RWPE2 (cell line): Measurements from ENCODE around the gene CDC37L1.

Experiments
- ATAC-seq: fragments of 200-7000 bp; cut with Tn5 transposase; 3 replicates; pipeline ENCODE4 v1.9.1; 2021; ENCODE audit warnings: low read depth
- DNase-seq: peaks from one replicate; pipeline ENCODE4 v3.0.0-alpha.2; 2020; ENCODE audit warnings: low spot score
- H3K27ac ChIP-seq: fragments of 450-650 bp; 2 replicates; pipeline ENCODE4 v1.5.1; 2017; ENCODE audit warnings: mild to moderate bottlenecking; ENCODE audit not compliant: poor library complexity, severe bottlenecking
- H3K27me3 ChIP-seq: fragments of 250-450 bp; sonication (Bioruptor Pico); 2 replicates; pipeline ENCODE4 v1.5.1; 2021; ENCODE audit warnings: mild to moderate bottlenecking, moderate library complexity; ENCODE audit not compliant: insufficient read depth, poor library complexity, severe bottlenecking
- H3K36me3 ChIP-seq: fragments of 250-450 bp; sonication (Bioruptor Pico); 2 replicates; pipeline ENCODE4 v1.5.1; 2020; ENCODE audit warnings: low read depth, mild to moderate bottlenecking, moderate library complexity
- H3K4me1 ChIP-seq: fragments of 250-450 bp; sonication (Bioruptor Pico); 2 replicates; pipeline ENCODE4 v1.5.1; 2021; ENCODE audit warnings: mild to moderate bottlenecking, moderate library complexity; ENCODE audit not compliant: insufficient read depth, poor library complexity, severe bottlenecking
- H3K4me3 ChIP-seq: fragments of 250-450 bp; sonication (Bioruptor Pico); 2 replicates; pipeline ENCODE4 v1.5.1; 2021; ENCODE audit warnings: mild to moderate bottlenecking, moderate library complexity; ENCODE audit not compliant: severe bottlenecking
- H3K9me3 ChIP-seq: fragments of 250-450 bp; sonication (Bioruptor Pico); 2 replicates; pipeline ENCODE4 v1.5.1; 2021; ENCODE audit warnings: mild to moderate bottlenecking, moderate library complexity; ENCODE audit not compliant: severe bottlenecking
- CTCF ChIP-seq: fragments of 450-650 bp; IDR thresholded peaks from one replicate; pipeline ENCODE4 v1.5.1; 2017; ENCODE audit warnings: mild to moderate bottlenecking, moderate library complexity; ENCODE audit not compliant: poor library complexity, severe bottlenecking

Gene CDC37L1

GRCh38 chr9:4741365-4742089 is 62.2 kb downstream of the CDC37L1 start:
- Histone ChIP-seq H3K4me1 (peaks cover 24% of the 10 kb centered on the region), H3K36me3 (no peaks in the 10 kb centered on the region), H3K27me3 (no peaks in the 10 kb centered on the region), H3K27ac (peak overlapping the region; percentile 73), H3K9me3 (no peaks in the 10 kb centered on the region), H3K4me3 (peak overlapping the region; percentile 62)
- DNase-seq (no peak), ATAC-seq (peak; percentile 14)
- TF ChIP-seq CTCF: no peak

- Histone ChIP-seq H3K27ac (peak overlapping the region; percentile 73), H3K4me3 (peak overlapping the region; percentile 62), H3K27me3 (no peaks in the 10 kb centered on the region), H3K36me3 (no peaks in the 10 kb centered on the region), H3K9me3 (no peaks in the 10 kb centered on the region), H3K4me1 (peaks cover 24% of the 10 kb centered on the region)
- DNase-seq: no peak
- no peak for ATAC-seq
- TF ChIP-seq CTCF: no peak
Observed at GRCh38 chr9:4742246-4742645, 62.9 kb downstream of the CDC37L1 start.

GRCh38 chr9:4743131-4743875 is 63.9 kb downstream of the CDC37L1 start:
- H3K27me3 ChIP-seq: no peaks in the 10 kb centered on the region
- H3K9me3 ChIP-seq: no peaks in the 10 kb centered on the region
- no peak for TF ChIP-seq CTCF
- no peaks in the 10 kb centered on the region for H3K36me3 ChIP-seq
- peak overlapping the region; percentile 73 for H3K27ac ChIP-seq
- ATAC-seq: no peak
- DNase-seq: no peak
- H3K4me3 ChIP-seq: no peak overlapping the region
- H3K4me1 ChIP-seq: peaks cover 21% of the 10 kb centered on the region

GRCh38 chr9:4746278-4747030 is 67.1 kb downstream of the CDC37L1 start:
- no peaks in the 10 kb centered on the region for H3K36me3 ChIP-seq
- no peak for TF ChIP-seq CTCF
- no peak for ATAC-seq

More at GRCh38 chr9:4746278-4747030, 67.1 kb downstream of the CDC37L1 start:
- DNase-seq: no peak
- Histone ChIP-seq H3K4me1 (peaks cover 14% of the 10 kb centered on the region), H3K4me3 (no peak overlapping the region), H3K27me3 (no peaks in the 10 kb centered on the region), H3K9me3 (no peaks in the 10 kb centered on the region), H3K27ac (no peak overlapping the region)
